Testis (tissue), 3 donors: Measurements from ENCODE around the gene SEMA5A. TPM values are rescaled to one million over a fixed set of nuclear protein-coding genes. Genes with fewer than 3 reads are reported as not detected.
A peak's percentile ranks its signal among the peaks of the same experiment; 100 is the strongest.

Experiments
- DNase-seq: peaks from one replicate; pipeline ENCODE4 v3.0.0-alpha.2; 2019
- H3K27ac ChIP-seq, 2 donors: fragments of 200-600 bp; sonication (generic); one replicate each; pipeline ENCODE4 v1.5.1; 2019
- H3K27me3 ChIP-seq: fragments of 200-600 bp; sonication (generic); one replicate; pipeline ENCODE4 v1.5.1; 2019
- H3K36me3 ChIP-seq: fragments of 200-600 bp; sonication (generic); one replicate; pipeline ENCODE4 v1.5.1; 2017; ENCODE audit warnings: low read depth; ENCODE audit errors: missing control alignments
- H3K4me1 ChIP-seq: fragments of 200-600 bp; sonication (generic); one replicate; pipeline ENCODE4 v1.5.1; 2019
- H3K4me3 ChIP-seq, 2 donors: fragments of 200-600 bp; sonication (generic); one replicate each; pipeline ENCODE4 v1.5.1; 2017 to 2019
- H3K9me3 ChIP-seq: fragments of 200-600 bp; sonication (generic); one replicate; pipeline ENCODE4 v1.5.1; 2017
- POLR2A ChIP-seq: fragments of 450-650 bp; IDR thresholded peaks from one replicate; pipeline ENCODE4 v1.6.1; 2017; ENCODE audit warnings: antibody characterized with exemption, mild to moderate bottlenecking, moderate library complexity
- WGBS, 2 donors: methylation state at CpG; one replicate each; pipeline ENCODE4 v1.1.5; 2018; 5-methylcytosine and 5-hydroxymethylcytosine counted together
- intact Hi-C: fragments of 100-400 bp; cut with DNase I; formaldehyde crosslinking; loops from one replicate; pipeline ENCODE4 v1.15.1; 2023; ENCODE audit warnings: low total_unique reads
- polyA plus RNA-seq: library from polyadenylated mRNA; stranded (reverse); fragments of 350-450 nt; fragmentation: Illumina TruSeq; extraction: RNeasy Lipid Tissue Mini Kit (QIAGEN cat#74804); gene quantifications from one replicate; pipeline ENCODE4 v1.2.3, GENCODE V29; 2014; ENCODE audit warnings: low read depth, low replicate concordance; ENCODE audit not compliant: insufficient read depth
- total RNA-seq, 2 donors: library from RNA; depleted of rRNA; stranded (reverse); fragments of >200 nt; gene quantifications; one replicate each; pipeline ENCODE4 v1.2.3, GENCODE V29; 2016
- TF ChIP-seq, protein P1 (sequence below), 3 experiments: fragments of 450-650 bp in 2 of 3; fragments of 200-600 bp in 1 of 3; sonication (generic) in 1 of 3; IDR thresholded peaks; one replicate each; pipeline ENCODE4 v1.5.1; 2016 to 2019; ENCODE audit warnings: antibody characterized with exemption in 3 of 3, mild to moderate bottlenecking in 2 of 3, moderate library complexity in 1 of 3

The SEMA5A gene
- total and polyA plus RNA-seq, 3 donors from 2014 or later: 3.4 to 12.8 (median 5.4) TPM

DNA sequence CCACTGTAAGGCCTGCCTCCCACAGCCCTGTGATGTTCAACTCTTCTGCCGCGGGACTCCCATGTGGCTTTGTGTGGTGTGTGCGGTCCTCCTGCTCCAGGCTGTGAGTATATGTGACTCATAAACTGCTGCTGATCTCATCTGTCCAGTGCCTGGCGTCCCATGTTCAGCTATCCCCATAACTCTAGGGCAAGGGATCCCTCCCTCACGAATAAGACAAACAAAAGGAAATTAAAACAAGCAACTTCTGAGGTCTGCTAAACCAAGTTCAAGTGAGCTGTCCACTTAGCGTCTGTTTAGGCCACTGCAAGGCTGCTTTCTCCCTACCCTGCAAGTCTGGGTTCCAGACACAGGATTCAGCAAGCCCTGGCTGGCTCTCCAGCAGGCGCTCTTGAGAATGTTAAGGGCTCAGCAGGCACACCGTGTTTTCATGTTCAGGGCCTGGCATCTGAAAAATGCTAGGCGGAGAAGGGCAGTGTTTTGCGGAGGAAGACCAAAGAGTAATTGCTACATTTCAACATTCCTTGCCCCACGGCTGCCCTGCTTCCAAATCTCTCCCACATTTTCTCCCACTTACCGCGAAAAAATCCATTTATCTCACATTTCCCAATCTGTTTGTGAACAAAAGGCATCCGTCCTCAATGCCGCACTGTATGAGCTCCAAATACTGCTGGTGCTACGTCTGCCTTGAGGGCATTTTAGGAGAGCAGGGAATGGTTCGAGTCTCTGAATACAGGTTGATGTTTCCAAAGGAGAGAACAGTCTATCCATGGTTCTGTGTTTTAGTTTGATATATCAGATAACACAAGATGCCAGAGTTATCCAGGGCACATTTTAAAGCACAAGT, 280.2 kb downstream of the SEMA5A start:
- peak overlapping the region in 1 of 2 donors; percentile 44 for H3K27ac ChIP-seq
- 52 to 71% methylated on average over 17 of the region's 17 CpGs for WGBS, 2 donors
- TF ChIP-seq, protein P1, sequence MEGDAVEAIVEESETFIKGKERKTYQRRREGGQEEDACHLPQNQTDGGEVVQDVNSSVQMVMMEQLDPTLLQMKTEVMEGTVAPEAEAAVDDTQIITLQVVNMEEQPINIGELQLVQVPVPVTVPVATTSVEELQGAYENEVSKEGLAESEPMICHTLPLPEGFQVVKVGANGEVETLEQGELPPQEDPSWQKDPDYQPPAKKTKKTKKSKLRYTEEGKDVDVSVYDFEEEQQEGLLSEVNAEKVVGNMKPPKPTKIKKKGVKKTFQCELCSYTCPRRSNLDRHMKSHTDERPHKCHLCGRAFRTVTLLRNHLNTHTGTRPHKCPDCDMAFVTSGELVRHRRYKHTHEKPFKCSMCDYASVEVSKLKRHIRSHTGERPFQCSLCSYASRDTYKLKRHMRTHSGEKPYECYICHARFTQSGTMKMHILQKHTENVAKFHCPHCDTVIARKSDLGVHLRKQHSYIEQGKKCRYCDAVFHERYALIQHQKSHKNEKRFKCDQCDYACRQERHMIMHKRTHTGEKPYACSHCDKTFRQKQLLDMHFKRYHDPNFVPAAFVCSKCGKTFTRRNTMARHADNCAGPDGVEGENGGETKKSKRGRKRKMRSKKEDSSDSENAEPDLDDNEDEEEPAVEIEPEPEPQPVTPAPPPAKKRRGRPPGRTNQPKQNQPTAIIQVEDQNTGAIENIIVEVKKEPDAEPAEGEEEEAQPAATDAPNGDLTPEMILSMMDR (IDR thresholded peaks at IDR 0.05): no peak
- TF ChIP-seq POLR2A: no peak
- DNase-seq: peak; percentile 58
- no peaks in the 10 kb centered on the region for H3K36me3 ChIP-seq
- no peaks in the 10 kb centered on the region for H3K9me3 ChIP-seq
- no peaks in the 10 kb centered on the region for H3K27me3 ChIP-seq
- H3K4me1 ChIP-seq: peaks cover 9% of the 10 kb centered on the region
- no peak overlapping the region for H3K4me3 ChIP-seq
- intact Hi-C loops: no loop called here

DNA sequence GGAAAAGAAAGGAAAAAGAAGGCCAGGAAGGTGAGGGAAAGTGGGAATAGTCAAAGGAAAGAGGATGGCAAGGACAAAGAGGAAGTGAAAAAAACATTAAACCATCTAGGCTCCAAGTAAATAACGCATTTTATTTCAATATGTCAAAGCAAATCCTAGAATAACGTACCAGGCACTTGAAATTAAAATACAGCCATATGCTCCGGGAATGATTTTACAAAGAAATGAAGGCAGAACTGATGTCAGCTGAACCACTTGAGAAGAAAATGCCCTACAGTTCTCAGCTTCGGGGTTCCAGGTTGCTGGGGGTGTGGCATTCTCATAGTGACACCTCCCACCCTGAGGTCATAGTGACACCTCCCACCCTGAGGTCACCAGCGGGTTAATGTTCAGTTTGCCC, 281.6 kb downstream of the SEMA5A start:
- 87 to 88% methylated on average over 5 of the region's 5 CpGs for WGBS, 2 donors
- intact Hi-C loops: no loop called here
- DNase-seq: no peak
- Histone ChIP-seq H3K27ac (no peak overlapping the region), H3K36me3 (no peaks in the 10 kb centered on the region), H3K9me3 (no peaks in the 10 kb centered on the region), H3K27me3 (no peaks in the 10 kb centered on the region), H3K4me3 (no peak overlapping the region), H3K4me1 (peaks cover 9% of the 10 kb centered on the region)
- no peak for TF ChIP-seq POLR2A

DNA sequence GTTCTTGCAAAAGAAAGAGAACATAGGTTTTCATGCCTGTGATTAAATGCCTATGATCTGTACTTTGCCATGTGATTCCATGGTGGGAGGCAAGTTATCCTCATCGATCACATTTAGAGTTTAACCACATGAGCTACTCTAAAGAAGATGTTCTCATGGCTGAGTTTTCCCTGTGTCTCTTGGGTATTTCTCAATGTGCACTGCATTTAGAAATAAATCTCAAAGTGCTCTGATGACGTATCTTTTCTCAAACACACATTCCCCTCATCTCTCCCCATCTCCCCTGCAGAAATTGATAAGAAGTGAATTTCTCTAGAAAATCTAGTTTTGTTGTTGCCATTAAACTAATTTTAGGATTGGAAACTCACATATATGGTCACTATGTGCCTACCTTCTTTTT, 282.2 kb downstream of the SEMA5A start:
- H3K36me3 ChIP-seq: no peaks in the 10 kb centered on the region
- H3K9me3 ChIP-seq: no peaks in the 10 kb centered on the region
- TF ChIP-seq, protein P1 (IDR thresholded peaks at IDR 0.05): no peak
- TF ChIP-seq POLR2A: no peak
- intact Hi-C loops: no loop called here
- H3K27ac ChIP-seq: no peak overlapping the region
- no peaks in the 10 kb centered on the region for H3K27me3 ChIP-seq
- 83 to 84% methylated on average over 2 of the region's 2 CpGs for WGBS, 2 donors
- no peak for DNase-seq
- H3K4me3 ChIP-seq: no peak overlapping the region
- H3K4me1 ChIP-seq: peaks cover 9% of the 10 kb centered on the region

GRCh38 chr5:9251379-9251980, 294.4 kb downstream of the SEMA5A start:
- H3K27ac ChIP-seq: no peak overlapping the region
- H3K4me1 ChIP-seq: no peaks in the 10 kb centered on the region
- intact Hi-C loops: no loop called here
- no peaks in the 10 kb centered on the region for H3K9me3 ChIP-seq
- H3K27me3 ChIP-seq: no peaks in the 10 kb centered on the region
- no peak for TF ChIP-seq POLR2A
- TF ChIP-seq, protein P1 (IDR thresholded peaks at IDR 0.05): no peak
- WGBS, 2 donors: 61 to 78% methylated on average over 2 of the region's 2 CpGs
- no peaks in the 10 kb centered on the region for H3K36me3 ChIP-seq
- no peak overlapping the region for H3K4me3 ChIP-seq
- no peak for DNase-seq

GRCh38 chr5:9249231-9249630, 296.6 kb downstream of the SEMA5A start:
- no peaks in the 10 kb centered on the region for H3K9me3 ChIP-seq
- no peak overlapping the region for H3K4me3 ChIP-seq
- WGBS, 2 donors: 74 to 87% methylated on average over 3 of the region's 3 CpGs
- no peak overlapping the region for H3K27ac ChIP-seq
- no peaks in the 10 kb centered on the region for H3K4me1 ChIP-seq
- intact Hi-C loops: no loop called here
- DNase-seq: no peak
- no peaks in the 10 kb centered on the region for H3K36me3 ChIP-seq
- no peaks in the 10 kb centered on the region for H3K27me3 ChIP-seq
- no peak for TF ChIP-seq POLR2A
- TF ChIP-seq, protein P1 (IDR thresholded peaks at IDR 0.05): no peak
